ENCODE data around the gene DUS1L.
A peak's percentile ranks its signal among the peaks of the same experiment; 100 is the strongest.

The DUS1L gene

DNA sequence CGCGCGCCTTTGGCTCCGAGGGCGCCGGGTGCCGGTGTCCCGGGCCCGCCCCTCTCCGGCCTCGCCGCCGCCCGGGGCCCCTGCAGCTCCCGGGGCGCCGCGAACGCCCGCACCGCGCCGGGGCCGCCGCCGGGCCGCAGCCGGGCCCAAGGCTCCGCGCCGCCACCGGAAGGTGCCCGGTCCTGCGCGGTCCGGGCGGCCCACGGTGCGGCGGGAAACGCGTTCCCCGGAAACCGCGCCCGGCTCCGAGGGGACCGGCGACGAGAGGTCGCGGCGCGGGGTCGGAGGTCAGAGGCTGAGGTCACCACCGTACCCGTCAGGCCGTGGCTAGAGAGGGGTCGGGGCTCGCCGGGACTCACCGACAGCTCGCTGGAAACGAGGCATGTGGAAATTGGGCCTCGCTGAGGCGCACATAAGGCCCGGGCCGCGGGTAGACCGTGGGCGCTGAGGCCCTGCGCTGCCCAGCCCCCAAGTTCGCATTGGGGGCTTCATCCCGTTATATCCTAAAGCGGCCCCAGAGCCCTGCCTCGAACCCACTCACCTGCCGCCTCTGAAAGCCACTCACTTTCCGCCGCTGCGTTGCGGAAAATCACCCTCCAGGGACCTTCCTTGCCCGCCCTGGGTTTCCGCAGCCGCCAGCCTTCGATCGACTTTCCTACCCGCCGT is at the start of gene DUS1L:
Gene DUS1L, minus strand, starts transcription at position 167 of the 666 bp plus-strand sequence. CDS start 745 bp downstream, outside the sequence.
- no peak for FAIRE-seq

DNA sequence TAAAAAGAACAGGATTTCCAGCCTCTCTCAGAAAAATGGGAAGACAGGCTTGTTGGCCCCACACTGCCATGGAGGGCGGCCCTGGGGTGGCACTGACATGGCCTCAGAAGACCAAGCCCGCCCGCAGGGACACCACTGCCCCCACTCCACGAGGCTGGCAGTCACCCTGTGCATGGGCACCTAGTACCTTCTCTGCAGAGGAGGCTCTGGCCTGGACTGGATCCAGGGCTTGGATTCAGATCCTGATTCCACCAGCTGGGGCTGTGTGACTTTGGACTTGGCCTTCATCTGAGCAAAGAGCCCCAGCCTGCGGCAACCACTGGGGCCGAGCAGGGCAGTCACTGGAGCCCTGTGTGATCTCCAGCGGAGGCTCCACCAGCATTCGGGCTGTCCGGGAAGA is 49.3 kb upstream of the DUS1L start:
- FAIRE-seq, result no peak

DNA sequence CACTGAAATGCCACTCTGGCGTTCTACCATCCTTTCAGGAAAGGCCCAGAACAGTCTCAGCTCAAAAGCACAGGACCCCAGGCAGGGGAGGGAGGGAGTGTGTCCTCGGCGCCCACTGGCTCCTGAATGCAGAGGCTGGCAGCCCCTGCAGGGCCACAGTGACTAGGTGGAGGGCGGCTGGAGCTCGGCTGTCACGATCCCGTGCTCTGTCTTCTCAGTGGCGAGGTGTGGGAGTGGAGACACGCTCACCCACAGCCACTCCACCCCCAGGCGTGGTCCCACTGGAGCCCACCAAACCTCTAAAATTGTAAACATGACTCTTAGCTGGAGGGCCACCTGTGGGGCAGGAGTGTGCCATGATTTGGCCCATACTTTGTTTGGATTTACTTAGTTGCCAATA is 48.8 kb upstream of the DUS1L start:
- no peak for FAIRE-seq

DNA sequence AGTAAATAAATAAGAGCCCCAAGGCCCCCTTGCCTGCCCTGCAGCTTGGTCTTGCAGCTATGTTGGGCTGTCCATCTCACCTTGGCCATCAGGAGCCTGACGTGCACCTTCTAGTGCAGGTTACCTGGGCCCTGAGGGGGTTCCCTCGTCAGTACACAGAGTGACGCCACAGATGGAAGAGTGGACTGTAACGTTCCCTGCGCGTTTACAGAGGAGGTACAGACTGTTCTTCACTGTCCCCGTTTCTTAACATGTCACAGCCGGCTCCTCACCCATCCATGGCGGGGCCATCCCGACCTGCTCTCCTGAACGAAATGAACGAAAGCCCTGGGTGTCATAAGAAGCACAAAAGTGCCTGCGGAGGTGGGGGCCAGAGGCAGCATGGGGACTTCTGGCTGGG is 48.3 kb upstream of the DUS1L start:
- no peak for FAIRE-seq

DNA sequence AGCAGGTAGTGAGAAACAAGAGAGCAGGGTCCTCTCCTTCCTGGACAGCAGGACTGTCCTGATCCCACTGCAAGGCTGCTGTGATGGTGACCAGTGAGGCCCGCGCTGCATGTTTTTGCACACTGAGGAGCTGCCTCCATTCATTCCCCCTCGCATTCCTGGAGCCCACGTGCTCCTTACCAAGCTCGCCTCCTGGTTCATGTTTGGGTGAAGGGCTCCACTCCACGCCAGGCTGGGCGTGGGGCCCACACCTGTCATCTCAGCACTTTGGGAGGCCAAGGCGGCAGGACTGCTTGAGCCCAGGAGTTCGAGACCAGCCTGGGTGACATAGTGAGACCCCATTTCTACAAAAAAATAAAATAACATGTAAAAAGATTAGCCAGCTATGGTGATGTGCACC is 47.8 kb upstream of the DUS1L start:
- no peak for FAIRE-seq

DNA sequence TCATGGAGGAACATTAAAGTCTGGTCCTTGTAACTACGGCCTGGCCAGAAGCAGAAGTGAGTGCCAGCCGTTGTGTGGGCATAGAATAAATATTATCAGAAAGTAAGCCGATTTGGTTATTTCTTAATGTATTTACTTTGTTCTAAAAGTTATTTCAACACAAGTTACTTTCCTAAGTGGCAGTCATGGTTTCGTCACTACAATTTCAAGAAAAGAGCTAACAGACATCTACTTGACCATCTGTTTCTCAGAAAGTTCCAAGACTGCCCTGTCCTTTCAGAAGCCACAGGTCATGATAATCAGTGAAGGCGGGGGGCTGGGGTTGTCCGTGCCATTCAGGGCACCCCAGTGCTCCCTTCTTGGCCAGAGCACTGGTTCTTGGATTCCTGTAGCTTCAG is 47.3 kb upstream of the DUS1L start:
- no peak for FAIRE-seq

DNA sequence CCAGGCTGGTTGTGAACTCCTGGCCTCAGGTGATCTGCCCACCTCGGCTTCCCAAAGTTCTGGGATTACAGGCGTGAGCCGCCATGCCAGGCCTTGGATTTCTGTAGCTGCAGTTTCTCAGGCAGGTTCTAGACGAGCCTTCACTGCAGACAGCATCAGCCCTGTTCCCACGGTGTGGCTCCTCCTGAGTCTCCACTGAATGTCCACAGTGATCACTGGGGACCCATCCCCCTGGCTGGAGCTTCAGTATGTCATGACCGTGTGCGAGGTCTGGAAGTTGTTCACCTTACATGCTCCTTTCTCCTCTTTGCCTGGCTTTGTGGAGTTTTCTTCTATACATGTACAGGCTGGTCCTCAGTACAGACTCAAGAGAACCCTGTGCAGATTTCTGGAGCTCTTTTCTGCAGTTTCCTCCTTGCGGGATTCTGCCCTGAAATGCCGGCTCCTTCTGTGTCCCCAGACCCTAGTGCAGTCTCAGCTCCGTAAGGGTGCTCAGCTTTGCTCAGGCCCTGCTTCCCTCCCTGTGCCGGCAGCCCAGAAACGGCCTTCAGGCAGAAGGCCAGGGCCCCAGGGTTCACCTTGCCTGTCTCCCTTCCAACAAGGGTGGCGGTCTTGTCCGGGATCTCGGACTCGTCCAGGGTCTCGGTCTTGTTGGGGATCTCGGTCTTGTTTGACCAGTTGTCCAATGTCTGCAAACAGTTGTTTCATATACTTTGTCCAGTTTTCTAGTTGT is 46.7 kb upstream of the DUS1L start:
- FAIRE-seq, result no peak

DNA sequence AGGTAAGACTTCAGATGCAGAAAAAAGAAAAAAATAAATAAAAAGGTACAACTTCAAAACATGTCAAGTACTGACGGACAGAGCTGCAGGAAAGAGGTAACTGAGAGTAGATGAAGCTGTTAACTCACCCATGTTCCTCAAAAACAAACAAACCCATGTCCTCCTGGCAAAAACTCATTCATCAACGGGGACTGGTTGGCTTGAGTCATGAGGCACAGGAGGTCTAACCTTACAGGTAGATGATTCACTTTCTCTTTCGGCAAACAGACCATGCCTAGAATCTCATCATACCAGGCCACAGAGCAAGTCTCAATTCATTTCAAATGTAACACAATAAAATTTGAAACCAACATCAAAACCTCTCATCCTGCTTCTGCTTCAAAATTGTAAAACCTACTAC is 44.7 kb upstream of the DUS1L start:
- FAIRE-seq, result peak; percentile 99

DNA sequence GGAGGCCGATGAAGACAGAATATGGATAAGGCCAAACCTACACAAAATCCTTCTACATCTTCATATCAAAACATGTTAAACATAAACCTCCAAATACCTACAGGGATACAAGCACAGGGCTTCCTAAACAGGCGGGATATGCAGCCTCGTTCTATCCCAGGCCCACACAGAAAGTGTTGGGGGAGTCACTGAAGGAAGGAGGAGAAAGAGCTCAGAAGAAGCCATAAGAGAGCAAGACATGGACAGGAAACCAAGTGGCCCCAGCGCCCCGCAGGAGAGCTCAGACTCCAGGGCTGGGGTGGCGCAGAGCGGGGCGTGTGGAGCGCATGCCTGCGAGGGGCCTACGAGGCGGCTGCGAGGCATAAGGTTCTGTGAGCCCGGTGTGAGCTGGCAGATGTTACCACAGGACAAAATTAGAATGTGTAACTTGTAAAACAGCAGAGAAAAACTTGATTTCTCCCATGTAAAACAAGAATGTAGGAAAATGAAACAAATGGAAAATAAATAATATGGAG is 43.4 kb upstream of the DUS1L start:
- no peak for FAIRE-seq

DNA sequence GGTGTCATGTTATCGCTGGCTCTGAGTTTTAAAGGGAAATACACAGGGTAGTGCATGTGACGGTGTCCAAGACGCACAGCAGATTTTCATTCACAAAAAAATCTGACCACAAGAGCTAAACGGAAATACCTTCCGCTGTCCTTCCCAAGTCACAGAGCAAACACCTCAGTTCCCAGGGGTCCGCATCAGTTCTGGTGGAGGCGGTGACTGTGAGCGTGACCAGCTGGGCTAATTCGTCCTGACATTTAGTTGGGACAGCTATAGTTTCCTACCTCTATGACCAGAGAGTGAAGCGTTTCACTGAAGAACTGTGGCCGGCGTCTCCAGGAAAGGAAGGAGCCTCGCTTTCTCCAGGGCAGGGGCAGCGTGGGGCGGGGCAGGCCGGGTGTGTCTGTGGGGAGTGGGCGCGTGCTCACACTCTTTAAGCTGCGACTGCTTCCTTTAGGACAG is 42.9 kb upstream of the DUS1L start:
- no peak for FAIRE-seq

DNA sequence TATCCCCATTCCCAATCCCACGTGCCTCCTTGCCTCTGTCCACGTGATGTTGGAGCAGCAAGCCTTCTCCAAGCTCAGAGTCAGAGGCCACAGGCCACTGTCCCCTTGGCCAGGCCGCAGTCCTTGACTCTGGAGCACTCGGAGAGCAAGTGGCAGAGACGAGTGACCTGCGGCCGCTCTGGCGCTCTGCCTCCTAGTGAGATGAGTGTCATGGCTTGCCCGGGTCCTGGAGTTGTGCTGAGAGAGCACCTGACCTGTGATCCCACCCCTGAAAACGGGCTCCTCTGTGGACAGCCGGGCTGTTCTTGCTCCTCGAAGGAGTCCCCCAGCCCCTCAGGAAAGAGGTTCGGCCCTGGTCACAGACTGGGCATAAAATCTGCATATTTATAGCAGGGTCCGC is 42.4 kb upstream of the DUS1L start:
- no peak for FAIRE-seq

DNA sequence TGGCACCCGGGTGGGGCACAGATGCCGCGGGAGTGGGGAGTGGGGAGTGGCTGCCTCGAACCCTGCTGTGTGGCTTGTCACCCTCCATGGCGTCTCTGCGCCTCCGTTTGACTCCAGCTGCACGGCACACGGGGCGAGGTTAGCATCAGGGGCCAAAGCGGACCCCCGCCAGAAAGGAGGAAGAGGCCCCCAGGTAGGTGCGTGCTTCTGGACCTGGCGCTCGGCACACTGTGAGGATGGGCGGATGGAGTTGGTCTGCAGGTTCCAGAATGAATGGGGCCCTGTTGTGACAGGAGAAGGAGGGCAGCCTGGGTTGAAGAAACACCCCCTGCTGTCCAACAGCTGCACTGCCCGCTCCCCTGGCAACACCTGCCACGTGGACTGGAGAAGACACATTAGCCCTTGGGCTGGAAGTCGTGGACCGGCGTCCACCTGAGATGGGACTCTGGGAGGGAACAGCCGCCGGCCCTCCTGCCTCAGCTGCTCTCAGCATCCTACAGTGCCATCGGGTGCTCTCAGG is 41.8 kb upstream of the DUS1L start:
- no peak for FAIRE-seq

DNA sequence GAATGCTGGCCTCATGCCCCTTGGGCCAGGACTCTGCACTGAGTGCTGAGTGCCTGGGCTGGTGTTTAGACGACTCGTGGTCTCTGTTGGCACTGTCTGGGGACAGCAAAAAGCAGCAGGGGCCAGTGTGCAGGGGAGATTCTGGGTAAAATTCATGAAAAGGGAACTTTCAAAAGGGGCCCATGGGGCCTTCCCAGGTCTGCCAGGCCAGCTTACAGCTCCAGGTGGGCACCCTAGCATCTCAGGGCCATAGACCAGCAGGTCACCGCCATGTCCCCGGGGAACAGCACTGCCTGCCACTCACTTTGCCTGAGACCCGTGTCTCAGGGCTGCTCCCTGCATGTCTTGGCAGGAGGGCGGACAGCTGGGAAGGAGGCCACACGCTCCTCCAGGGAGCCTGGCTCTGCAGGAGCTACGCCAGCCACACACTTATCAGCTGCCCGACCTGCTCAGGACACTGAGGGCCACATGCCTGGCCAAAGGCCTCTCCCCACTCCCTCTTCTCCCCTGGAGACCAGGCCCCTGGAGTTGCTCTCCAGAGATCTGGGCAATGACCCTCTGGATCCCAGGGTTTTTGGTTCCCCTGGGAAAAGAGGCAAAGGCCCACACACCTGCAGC is 41.2 kb upstream of the DUS1L start:
- no peak for FAIRE-seq

DNA sequence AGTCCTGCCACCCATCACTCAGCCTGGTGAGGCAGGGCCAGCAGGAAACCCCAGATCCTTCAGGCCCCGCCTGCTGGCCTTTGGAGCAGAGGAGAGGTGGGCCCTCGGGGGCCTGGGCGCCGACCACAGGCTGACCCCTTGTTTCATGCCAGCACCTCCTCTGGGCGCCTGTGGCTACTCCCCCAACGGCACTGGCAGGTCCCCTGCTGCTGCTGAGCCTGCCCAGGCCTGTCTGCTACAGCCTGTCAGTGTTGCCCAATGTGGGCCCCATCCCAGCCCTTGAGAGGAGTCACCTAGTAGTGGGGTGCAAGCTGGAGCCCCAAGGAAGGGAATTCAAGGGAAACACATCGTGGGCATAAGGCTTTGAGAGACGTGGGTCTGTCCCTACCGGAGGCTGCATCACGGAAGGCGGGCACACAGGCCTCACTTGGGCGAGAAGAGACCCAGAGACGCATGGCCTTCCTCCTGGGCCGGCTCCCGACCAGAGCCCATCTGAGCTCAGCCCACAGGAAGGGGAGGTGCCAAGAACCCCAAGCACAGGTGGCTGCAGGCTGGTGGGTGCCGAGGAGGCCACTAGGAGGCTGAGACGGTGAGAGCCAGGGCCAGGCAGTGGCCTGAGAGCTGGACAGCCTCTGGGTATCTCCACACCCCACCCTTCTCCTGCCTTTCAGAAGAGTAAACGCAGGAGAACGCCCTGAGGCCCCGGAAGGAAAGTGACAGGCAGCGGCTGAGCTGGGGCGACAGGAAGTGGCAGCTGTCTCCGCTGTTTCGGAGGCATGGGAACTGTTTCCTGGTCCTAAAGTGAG is 40.5 kb upstream of the DUS1L start:
- FAIRE-seq, result no peak

DNA sequence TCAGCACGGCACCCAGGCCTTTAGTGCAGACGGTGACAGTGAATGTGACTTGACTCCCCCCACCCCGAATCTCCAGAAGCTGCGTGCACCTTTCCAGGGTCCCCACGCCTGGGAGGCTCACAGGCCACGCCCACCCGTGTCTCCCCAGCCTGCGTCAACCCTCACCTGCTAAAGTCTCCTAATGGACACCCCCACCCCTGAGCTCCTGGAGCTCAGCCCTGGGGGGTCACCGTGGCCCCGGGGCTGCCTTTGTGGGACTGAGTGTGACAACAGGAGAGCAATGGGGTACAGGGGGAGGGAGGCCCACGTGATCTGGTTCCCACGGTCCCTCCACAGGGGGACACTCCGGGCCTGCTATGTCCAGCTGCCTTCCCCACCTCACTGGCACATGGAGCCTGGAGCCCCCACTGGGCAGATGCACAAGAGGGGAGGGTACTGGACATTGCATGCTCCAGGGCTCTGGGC is 39.8 kb upstream of the DUS1L start:
- no peak for FAIRE-seq

DNA sequence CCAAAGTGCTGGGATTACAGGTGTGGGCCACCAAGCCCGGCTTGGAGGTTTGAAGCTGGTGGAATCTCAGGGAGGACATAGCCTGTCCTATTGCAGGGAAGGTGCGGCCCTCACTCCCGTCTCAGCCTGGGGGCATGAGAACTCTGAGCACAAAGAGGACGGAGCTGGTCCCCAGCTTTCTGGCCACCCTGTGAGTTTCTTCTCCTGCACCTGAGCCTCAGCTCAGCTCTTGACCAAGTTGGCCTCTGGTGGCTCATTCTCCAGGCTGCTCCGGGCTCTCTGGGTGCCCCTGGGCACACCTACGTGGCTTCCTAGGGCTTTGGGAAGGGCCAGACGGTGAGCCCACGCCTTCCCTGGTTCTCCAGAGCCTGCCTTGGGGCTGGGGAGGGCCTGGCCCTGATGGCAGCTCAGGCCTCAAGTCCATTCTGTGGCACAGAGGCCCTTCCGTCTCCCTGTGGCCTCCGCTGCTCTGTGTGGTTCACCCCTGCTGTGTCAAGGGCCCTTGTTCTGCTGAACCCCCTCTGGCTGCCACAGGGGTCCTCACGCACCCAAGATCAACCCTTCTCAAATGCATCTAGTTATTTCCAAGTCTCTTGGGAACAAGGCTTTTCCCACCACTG is 39.3 kb upstream of the DUS1L start:
- FAIRE-seq, result no peak

DNA sequence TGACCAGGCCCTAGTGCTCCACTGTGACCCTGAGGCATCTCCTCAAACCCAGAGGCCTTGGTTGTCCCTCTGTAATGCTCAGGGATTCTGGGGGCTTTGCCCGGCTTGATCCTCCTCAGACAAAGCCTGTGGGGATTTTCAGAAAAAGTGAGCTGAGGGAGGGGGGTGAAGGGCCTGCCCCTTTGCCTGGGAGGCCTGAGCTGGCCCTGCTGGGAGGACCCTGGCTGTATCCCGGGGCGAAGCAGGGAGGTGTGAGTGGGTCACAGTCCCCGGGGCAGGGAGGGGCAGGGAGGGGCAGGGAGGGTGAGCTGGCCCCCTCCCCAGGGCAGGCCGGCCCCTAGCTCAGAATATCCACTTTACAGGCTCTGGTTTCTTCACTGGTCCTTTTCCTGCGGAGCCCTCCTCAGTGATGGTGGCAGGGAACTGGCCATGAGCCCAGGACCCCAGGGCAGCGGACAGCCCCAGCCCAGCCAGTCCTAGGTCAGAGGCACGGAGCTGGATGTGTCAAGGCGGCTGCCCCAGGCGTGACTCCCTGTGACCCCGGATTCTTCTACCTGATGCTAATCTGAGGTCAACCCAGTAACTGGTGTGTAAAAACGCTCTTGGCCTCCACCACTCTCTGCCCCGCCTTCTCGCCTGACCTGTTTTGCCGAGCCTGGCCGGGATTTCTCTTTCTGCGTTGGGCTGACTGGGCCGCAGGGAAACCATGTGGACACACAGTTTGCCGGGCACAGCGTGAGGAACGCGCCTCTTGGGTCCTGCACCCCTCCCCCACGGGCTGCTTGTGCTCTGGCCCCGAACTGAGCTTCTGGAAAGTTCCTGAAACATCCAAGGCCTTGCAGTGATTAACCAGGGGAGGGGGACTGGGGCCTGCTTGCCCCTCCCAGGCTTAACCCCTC is 38.2 kb upstream of the DUS1L start:
- no peak for FAIRE-seq

DNA sequence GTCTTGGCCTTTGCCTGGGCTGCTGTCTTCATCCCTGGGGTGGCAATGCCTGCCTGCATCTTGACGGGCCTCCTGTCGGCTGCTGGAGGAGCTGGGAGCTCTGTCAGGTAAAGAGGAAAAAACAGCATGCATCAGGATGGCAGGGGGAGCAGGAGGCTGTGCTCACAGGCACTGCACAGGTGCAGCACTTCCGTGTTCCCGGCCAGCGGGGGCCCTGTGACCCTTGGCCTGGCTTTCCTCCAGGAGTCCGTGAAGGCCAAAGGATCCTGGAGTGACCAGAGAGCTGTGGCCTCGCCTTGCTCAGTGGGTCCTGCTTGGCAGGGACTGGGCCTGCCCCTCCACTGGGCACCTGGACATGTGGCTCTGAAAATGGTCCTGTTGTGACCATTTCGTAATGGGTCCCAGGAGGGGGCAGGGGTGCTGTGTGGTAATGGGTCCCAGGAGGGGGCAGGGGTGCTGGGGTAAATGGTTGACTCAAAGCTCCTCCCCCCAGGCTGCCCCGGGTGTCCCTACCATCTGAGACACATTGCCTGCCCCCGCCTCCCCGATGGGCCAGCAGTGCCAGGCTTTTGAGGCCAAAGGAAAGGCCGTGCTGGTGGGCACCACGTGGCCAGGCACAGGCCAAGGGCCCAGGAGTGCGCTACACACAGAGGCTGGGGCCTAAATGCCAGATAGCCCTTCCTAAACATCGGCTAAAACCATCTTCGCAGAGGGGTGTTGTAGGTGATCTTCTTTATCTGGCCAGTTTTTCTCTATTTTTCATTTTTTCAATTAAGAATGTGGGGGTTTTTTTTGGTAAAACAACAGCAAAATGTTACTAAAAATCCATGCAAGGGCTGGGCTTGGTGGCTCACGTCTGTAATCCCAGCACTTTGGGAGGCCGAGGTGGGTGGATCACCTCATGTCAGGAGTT is 36.4 kb upstream of the DUS1L start:
- FAIRE-seq, result no peak

DNA sequence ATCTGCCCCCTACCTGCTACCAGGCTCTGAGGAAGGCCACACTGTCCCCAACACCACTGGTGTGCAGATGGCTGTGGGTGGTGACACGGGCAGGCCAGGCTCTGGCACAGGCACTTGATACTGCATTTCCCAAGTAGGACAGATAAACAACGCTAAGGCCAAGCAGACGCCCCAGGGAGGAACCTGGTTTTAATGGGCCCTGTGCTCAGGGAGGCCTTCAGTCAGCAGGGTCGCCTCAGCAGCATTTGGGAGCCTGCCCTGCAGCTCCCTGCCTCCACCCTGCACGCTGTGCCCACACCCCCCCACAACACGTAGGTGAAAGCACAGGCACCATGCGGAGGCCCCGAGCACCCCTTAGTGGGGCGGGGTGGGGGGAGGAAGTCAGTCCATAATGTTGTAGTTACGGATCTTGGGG is 35.7 kb upstream of the DUS1L start:
- FAIRE-seq, result no peak

Data from islet of Langerhans (tissue), 1 donor.